ENCODE data around the gene MAST4. TPM values are rescaled to one million over a fixed set of nuclear protein-coding genes. Genes with fewer than 3 reads are reported as not detected.
A peak's percentile ranks its signal among the peaks of the same experiment; 100 is the strongest.

Gene MAST4
- total RNA-seq, 2 donors from 2014 or later = 30.5 to 47.8 TPM

DNA sequence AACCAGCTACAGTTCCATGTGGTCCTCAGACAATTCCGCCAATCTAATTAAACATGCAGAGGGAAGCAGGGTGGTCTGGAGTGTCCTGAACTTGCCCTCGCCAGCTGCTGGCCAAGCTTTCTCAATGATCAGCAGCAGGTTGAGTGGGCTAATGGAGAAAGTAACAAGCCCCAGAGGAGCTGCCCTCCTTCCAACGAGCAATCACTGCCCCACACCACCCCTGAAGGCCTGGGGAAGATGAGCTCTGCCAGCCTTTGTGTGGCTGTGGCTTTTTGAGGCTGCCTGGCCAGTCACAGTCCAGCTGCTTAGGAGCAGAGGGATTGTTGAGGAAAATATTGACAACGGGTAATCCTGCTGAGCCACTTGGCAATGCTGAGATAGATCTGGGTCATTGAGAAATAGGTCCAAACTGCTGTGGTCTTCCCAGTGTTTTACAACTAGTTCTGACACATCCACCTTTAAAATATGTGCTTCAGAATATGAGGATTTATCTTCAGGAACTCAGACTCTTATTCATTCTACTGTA is 493.1 kb downstream of the MAST4 start:
- TF ChIP-seq, protein P1, sequence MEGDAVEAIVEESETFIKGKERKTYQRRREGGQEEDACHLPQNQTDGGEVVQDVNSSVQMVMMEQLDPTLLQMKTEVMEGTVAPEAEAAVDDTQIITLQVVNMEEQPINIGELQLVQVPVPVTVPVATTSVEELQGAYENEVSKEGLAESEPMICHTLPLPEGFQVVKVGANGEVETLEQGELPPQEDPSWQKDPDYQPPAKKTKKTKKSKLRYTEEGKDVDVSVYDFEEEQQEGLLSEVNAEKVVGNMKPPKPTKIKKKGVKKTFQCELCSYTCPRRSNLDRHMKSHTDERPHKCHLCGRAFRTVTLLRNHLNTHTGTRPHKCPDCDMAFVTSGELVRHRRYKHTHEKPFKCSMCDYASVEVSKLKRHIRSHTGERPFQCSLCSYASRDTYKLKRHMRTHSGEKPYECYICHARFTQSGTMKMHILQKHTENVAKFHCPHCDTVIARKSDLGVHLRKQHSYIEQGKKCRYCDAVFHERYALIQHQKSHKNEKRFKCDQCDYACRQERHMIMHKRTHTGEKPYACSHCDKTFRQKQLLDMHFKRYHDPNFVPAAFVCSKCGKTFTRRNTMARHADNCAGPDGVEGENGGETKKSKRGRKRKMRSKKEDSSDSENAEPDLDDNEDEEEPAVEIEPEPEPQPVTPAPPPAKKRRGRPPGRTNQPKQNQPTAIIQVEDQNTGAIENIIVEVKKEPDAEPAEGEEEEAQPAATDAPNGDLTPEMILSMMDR (IDR thresholded peaks at IDR 0.05) = no peak
- Histone ChIP-seq H3K9me3 (no peaks in the 10 kb centered on the region), H3K27ac (no peak overlapping the region), H3K4me3 (no peak overlapping the region), H3K36me3 (no peaks in the 10 kb centered on the region), H3K4me1 (ENCODE audit: control insufficient read depth in 1 of 2, low read depth in 2 of 2) (peaks cover 15 to 30% of the 10 kb centered on the region in 2 donors), H3K27me3 (replicated peaks; ENCODE audit: insufficient read depth) (no peaks in the 10 kb centered on the region)
- DNase-seq (ENCODE audit: low spot score) (no peak), ATAC-seq (ENCODE audit: insufficient number of reproducible peaks, low FRiP score, low read depth) (no peak)

DNA sequence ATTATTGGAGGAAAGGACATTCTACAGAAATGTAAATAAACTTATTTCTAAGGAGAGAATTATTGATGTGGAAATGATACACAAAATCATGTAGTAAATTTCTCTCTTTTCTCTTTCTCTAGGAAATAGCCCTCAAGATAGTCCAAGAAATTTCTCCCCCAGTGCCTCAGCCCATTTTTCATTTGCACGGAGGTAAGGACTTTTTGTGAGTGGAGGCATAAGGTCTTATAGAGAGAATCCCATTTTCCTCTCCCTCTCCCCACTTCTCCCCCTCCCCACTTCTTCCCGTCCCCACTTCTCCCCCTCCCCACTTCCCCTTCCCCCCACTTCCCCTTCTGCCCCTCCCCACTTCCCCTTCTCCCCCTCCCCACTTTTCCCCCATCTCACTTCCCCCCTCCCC is 493.8 kb downstream of the MAST4 start:
- TF ChIP-seq, protein P1 (IDR thresholded peaks at IDR 0.05) = no peak
- Histone ChIP-seq H3K9me3 (no peaks in the 10 kb centered on the region), H3K4me3 (no peak overlapping the region), H3K27me3 (replicated peaks; ENCODE audit: insufficient read depth) (no peaks in the 10 kb centered on the region), H3K27ac (no peak overlapping the region), H3K4me1 (ENCODE audit: control insufficient read depth in 1 of 2, low read depth in 2 of 2) (peaks cover 23 to 38% of the 10 kb centered on the region in 2 donors), H3K36me3 (no peaks in the 10 kb centered on the region)
- DNase-seq (ENCODE audit: low spot score) (no peak), ATAC-seq (ENCODE audit: insufficient number of reproducible peaks, low FRiP score, low read depth) (no peak)

DNA sequence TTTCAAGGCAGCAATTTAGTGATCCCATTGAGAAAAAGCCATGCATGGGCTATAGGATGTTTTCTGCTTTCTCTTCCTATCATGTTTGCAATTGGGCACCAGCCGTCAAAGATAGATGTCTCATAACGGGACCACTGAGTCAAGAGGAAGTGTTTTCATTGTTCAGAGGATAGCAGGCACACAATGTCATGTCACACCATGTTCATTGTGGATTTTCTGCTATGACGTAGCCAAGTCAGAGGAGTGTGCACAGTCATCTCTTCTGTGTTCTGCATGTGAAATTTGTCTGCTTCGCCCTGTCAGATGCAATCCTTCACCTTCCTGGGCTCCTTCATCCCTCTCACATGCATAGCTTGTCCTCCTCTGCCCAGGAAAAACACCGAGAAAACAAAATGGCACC is 494.4 kb downstream of the MAST4 start:
- no peaks in the 10 kb centered on the region for H3K36me3 ChIP-seq
- peaks cover 25 to 40% of the 10 kb centered on the region in 2 donors for H3K4me1 ChIP-seq (ENCODE audit: control insufficient read depth in 1 of 2, low read depth in 2 of 2)
- TF ChIP-seq, protein P1 (IDR thresholded peaks at IDR 0.05) = no peak
- H3K27ac ChIP-seq = no peak overlapping the region
- DNase-seq (ENCODE audit: low spot score) = no peak
- H3K4me3 ChIP-seq = no peak overlapping the region
- no peak for ATAC-seq (ENCODE audit: insufficient number of reproducible peaks, low FRiP score, low read depth)
- no peaks in the 10 kb centered on the region for H3K9me3 ChIP-seq
- no peaks in the 10 kb centered on the region for H3K27me3 ChIP-seq (replicated peaks; ENCODE audit: insufficient read depth)

DNA sequence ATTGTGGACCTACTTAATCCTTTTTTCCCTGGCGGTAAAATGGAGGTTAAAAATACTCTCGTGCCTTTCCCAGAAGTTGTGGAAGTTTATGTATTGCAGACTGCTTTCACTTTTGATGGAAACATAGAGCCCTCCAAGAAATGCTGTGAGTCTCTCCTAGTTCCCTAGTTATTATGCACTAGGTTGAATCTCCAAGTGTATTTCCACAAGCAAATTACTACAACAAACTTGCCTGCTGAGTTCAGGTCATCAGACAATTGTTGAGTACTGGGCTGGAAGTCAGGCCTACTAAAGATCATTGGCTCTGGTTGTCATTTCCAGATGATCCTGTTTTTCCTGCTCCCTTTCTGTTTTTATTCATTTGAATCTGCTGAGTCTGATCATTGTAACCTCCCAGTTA is 496.3 kb downstream of the MAST4 start:
- peak overlapping the region; percentile 77 to 81 for H3K27ac ChIP-seq
- ATAC-seq (ENCODE audit: insufficient number of reproducible peaks, low FRiP score, low read depth) (no peak), DNase-seq (ENCODE audit: low spot score) (no peak)
- H3K27me3 ChIP-seq (replicated peaks; ENCODE audit: insufficient read depth) = no peaks in the 10 kb centered on the region
- H3K4me1 ChIP-seq (ENCODE audit: control insufficient read depth in 1 of 2, low read depth in 2 of 2) = peaks cover 27 to 52% of the 10 kb centered on the region in 2 donors
- H3K36me3 ChIP-seq = no peaks in the 10 kb centered on the region
- peak overlapping the region; percentile 36 for H3K4me3 ChIP-seq
- no peaks in the 10 kb centered on the region for H3K9me3 ChIP-seq
- TF ChIP-seq, protein P1 (IDR thresholded peaks at IDR 0.05) = no peak

DNA sequence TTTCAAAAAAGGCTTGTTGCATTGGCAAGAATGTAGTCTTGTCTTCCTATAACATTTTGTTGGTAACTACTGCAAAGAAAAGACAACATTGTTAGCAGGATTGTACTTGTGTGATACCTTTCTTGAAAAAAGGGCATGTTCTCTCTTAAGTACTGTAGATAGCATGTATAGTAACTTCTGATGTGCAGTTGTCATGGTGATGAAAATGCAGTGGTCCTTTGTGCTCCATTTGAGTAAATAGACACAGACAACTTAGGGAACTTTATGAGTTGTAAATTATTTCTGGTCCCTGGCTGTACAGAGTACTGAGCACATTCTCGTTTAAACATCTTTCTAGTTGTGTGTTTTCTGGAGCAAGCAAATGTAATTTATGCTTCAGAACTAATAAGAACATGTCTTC is 497.1 kb downstream of the MAST4 start:
- Histone ChIP-seq H3K36me3 (no peaks in the 10 kb centered on the region), H3K27ac (peak overlapping the region; percentile 77 to 81), H3K27me3 (replicated peaks; ENCODE audit: insufficient read depth) (no peaks in the 10 kb centered on the region), H3K9me3 (no peaks in the 10 kb centered on the region), H3K4me3 (no peak overlapping the region), H3K4me1 (ENCODE audit: control insufficient read depth in 1 of 2, low read depth in 2 of 2) (peaks cover 27 to 52% of the 10 kb centered on the region in 2 donors)
- TF ChIP-seq, protein P1 (IDR thresholded peaks at IDR 0.05) = no peak
- ATAC-seq (ENCODE audit: insufficient number of reproducible peaks, low FRiP score, low read depth) (no peak), DNase-seq (ENCODE audit: low spot score) (no peak)

Data from thoracic aorta (tissue), 2 donors.